Left lobe of liver (tissue), 2 donors: Measurements from ENCODE around the gene TCTA. TPM values are rescaled to one million over a fixed set of nuclear protein-coding genes. Genes with fewer than 3 reads are reported as not detected.
"Not testable (repeated sequence)": the region's sequence is repeated elsewhere in the genome, so short reads cannot be mapped to it uniquely, and the experiment has no call there.

Experiments
- ATAC-seq: fragments of 200-7000 bp; cut with Tn5 transposase; one replicate; pipeline ENCODE4 v1.9.1; 2020; ENCODE audit warnings: mild to moderate bottlenecking, moderate library complexity
- DNase-seq: peaks from one replicate; pipeline ENCODE4 v3.0.0-alpha.2; 2020; ENCODE audit warnings: low spot score
- total RNA-seq: library from RNA; stranded (reverse); gene quantifications from one replicate; pipeline ENCODE4 v1.2.1, GENCODE V29; 2021
- donor health status: DM: no; HTN: no; CAD: no; lungs with moderate emphysema.
- donor health status: DM: no; HTN: yes; CAD: no.

The TCTA gene
- total RNA-seq = 23.4 TPM

- DNase-seq (peak; percentile 100), ATAC-seq (peak; percentile 89)
Measured at GRCh38 chr3:49411968-49412631, at the start of gene TCTA, which contains the start of gene RHOA. TSS of gene TCTA (plus strand) at chr3:49412423. CDS start at chr3:49412427, 4 bp downstream. TSS of gene RHOA (minus strand) at chr3:49411976. CDS start at chr3:49375589, 36,387 bp downstream.

- DNase-seq = no peak
- ATAC-seq = no peak
Measured at GRCh38 chr3:49362561-49362960, 49.7 kb upstream of the TCTA start.

DNA sequence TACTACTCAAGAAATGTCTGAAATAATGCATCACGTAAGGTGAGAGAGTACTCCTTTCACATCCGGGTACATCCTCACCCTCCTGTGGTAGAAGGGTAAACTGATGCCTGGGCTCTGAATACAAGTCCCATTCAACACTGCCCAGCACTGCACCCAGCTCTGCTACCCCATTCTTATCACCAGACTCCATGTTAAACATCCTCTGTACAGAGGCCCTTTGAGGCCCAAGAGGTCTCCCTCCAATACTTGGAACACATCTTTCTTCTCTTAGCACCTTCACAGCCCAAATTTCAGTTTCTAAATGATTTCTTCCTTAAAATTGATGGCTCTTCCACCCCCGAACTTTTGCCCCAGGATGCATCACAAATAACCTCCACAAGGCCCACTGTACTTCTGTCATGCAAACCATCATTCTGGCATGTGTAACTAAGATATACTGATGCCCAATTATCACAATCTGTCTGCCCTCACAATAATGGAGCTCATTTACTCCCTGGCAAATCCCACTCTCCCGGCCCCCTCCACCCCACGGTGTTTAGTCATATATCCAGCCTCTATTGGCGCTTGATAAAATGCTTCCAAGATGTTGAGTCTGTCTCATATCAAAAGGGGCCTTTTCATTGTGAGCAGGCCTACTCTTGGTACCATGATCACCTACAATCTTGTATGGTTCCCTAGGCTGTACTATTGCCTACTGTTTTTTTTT is 41.5 kb upstream of the TCTA start:
- ATAC-seq = no peak

DNA sequence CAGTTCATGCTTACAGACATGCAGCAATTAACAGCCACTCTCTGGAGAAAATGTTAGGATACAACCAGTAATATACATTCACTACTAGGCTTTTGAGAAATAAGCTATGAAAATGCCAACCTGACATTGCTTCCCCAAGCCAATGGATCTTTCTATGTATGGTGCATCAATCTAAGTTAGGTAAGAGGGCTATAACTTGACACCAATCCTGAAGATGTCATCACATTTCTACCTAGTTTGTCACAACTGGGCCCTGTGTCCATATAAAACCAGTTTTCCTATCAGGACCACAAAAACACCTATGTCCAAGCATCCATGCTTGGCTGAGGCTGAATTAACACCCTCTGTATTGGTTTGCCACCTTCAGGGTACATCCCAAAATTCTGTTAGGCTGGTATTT is 40.3 kb upstream of the TCTA start:
- no peak for DNase-seq

More for the DNA sequence above, 41.5 kb upstream of the TCTA start:
- DNase-seq = no peak

DNA sequence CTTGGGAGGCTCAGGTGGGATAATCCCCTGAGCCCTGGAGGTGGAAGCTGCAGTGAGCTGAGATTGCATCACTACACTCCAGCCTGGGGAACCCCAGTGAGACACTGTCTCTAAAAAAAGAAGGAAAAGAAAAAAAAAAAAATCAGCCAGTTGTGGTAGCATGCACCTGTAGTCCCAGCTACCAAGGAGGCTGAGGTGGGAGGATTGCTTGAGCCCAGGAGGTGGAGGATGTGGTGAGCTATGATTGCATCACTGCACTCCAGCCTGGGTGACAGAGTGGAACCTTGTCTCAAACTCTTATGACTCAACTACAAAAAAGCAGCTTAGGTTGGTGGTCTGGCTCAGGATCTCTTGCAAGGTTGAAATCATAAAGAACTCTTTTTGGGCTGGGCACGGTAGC is 34.7 kb upstream of the TCTA start:
- no peak for DNase-seq
- ATAC-seq = no peak

More for the DNA sequence above, 40.3 kb upstream of the TCTA start:
- no peak for ATAC-seq

DNA sequence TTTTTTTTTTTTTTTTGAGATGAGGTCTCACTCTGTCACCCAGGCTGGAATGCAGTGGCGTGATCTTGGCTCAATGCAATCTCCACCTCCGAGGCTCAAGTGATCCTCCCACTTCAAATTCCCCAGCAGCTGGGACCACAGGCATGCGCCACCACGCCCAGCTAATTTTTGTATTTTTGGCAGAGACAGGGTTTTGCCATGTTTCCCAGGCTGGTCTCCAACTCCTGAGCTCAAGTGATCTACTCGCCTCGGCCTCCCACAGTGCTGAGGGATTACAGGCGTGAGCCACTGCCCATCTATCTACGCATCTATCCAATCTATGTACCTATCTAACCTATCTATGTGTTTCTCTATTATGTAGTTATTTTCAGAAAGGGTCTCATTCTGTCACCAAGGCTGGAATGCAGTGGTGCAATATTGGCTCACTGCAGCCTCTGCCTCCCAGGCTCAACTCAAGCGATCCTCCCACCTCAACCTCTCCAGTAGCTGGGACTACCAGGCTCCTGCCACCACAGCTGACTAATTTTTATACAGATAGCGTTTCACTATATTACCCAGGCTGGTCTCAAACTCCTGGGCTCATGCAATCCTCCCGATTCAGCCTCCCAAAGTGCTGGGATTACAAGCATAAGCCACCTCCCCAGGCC is 33.9 kb upstream of the TCTA start:
- no peak for ATAC-seq
- DNase-seq = no peak

- DNase-seq (no peak), ATAC-seq (no peak)
Measured at GRCh38 chr3:49383387-49383786, 28.8 kb upstream of the TCTA start.

DNA sequence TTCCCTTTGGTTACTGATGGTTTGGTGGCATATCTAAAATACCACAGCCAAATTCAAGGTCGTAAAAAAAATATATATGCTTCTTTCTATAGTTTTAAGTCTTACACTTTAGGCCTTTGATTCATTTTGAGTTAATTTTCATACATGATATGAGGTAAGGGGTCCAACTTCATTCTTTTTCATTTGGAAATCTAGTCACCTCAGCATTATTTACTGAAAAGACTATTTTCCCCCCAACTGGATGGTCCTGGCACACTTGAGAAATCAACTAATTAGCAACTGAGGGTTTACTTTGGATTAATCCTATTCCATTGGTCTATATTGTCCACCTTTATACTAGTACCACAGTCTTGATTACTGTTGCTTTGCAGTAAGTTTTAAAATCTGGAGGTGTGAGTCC is 26.6 kb upstream of the TCTA start:
- DNase-seq (no peak), ATAC-seq (no peak)

GRCh38 chr3:49386056-49386756 is 26.0 kb upstream of the TCTA start:
- ATAC-seq (peak; percentile 80), DNase-seq (no peak)

GRCh38 chr3:49387721-49388120 is 24.5 kb upstream of the TCTA start:
- DNase-seq = no peak
- no peak for ATAC-seq

DNA sequence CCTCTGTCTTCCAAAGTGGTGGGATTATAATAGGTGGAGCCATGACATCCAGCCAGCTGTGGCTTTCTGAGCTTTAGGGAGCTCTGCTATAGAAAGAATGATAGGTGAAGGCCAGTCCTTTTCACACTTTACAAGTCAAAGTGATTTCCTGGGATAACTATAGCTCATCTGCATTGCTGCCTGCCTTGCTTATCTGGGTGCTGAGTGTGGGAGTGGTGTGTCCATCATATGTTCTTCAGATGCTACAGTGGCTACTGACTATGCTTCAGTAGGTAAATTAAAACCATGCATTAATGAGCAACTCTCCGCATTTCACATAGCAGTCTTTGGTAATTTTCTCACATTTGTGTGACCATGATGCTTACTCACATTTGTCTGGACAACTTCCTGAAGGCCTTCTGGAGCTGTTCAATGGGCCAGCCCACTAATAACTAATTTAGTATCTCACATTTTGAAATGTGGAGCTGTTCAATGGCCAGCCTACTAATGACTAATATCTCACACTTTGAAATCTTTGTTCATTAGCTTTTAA is 23.9 kb upstream of the TCTA start:
- ATAC-seq (no peak), DNase-seq (no peak)

DNA sequence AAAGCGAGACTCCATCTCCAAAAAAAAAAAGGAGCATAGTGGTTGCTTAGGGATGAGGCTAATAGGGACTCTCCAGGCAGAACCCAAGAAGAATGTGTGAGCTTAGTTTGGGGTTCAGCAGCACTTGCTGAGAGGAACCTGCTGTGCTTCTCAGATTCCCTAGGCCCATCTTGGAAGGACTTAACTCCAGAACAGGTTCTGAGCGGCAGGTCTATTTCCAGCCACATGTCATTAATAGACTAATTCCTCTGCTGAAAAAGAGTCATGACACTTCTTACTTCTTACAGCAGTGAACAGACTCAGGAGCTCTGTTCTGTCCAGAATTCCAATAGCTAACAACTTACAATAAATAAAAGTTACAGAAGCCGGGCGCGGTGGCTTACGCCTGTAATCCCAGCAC is 22.9 kb upstream of the TCTA start:
- no peak for DNase-seq
- no peak for ATAC-seq

- DNase-seq = not testable (repeated sequence)
Measured at GRCh38 chr3:49391310-49391709, 20.9 kb upstream of the TCTA start.

DNA sequence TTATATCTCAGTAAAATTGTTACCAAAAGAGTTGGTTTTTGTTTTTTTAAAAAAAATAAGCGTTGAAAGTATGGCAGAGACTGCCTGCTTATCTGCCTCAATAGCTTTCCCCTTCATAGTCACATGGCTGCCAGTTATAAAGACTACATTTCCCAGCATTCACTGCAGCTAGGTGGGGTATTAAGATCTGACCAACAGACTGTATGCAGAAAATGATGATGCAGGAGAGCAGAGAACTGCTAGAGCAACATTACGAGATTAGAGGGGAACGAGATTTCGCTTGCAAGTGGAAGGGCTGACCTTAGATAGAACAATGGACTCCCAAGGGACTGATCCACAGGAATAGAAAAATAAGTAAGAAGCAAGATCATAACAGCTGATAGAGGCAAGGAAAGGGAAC is 14.8 kb upstream of the TCTA start:
- peak; percentile 60 for ATAC-seq
- no peak for DNase-seq

More at GRCh38 chr3:49391310-49391709, 20.9 kb upstream of the TCTA start:
- ATAC-seq = not testable (repeated sequence)

- ATAC-seq (no peak), DNase-seq (no peak)
Measured at GRCh38 chr3:49399461-49399860, 12.8 kb upstream of the TCTA start.

GRCh38 chr3:49401766-49402165 is 10.5 kb upstream of the TCTA start:
- no peak for DNase-seq
- no peak for ATAC-seq

- ATAC-seq = no peak
- no peak for DNase-seq
Measured at GRCh38 chr3:49403891-49404290, 8.3 kb upstream of the TCTA start.

- not testable (repeated sequence) for ATAC-seq, DNase-seq
Measured at GRCh38 chr3:49405570-49405969, 6.7 kb upstream of the TCTA start.

GRCh38 chr3:49406571-49407565 is 5.4 kb upstream of the TCTA start:
- DNase-seq (no peak), ATAC-seq (no peak)
